ENCODE results near the gene CPPED1. TPM values are rescaled to one million over a fixed set of nuclear protein-coding genes. Genes with fewer than 3 reads are reported as not detected.

CPPED1 gene
- total RNA-seq, 1 donor: 40.0 TPM

DNA sequence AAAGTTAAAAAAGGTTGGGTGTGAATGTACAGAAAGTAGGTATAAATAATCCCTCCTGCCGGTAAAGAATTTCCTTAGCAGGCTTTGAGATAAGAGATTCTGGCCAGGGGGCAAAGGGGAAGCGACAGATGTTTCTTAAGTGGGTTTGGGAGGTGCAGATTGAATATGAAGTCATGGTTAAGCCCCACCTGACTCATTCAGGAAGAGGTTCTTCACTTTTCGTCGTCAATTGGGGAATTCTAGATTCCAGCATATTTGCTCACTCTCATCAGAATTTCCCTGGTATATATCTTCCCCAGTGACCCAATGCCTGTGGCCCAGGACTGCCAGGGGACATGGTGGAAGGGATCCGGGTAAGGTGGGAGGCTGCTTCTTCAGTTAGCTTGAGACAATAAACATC lies 127.8 kb downstream of the CPPED1 start:
- no peaks in the 10 kb centered on the region for H3K27me3 ChIP-seq (ENCODE audit: insufficient read depth, low read length)
- no peaks in the 10 kb centered on the region for H3K9me3 ChIP-seq (ENCODE audit: low read depth, low read length)
- H3K4me1 ChIP-seq (ENCODE audit: insufficient read depth, low read length): peaks cover 3% of the 10 kb centered on the region
- H3K4me3 ChIP-seq (ENCODE audit: low read length): no peak overlapping the region

DNA sequence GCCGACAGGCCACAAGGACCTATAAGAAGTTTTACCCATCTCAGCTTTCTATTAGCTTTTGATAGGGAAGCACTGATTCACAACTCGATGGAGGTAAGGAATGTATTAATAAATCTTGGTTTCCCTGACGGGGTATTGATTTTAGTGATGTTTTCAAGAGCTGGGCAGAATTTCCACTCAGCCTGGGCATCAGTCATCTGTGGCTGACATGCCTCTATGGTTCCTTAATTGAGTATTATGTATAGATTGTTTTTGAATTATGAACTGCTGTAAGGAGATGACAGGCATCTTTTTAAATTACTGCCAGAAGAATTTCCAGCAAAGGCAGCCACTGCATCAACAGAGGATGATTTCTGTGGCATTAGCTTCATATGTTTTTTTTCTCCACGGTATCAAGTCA lies 128.6 kb downstream of the CPPED1 start:
- no peak overlapping the region for H3K4me3 ChIP-seq (ENCODE audit: low read length)
- no peaks in the 10 kb centered on the region for H3K9me3 ChIP-seq (ENCODE audit: low read depth, low read length)
- H3K27me3 ChIP-seq (ENCODE audit: insufficient read depth, low read length): no peaks in the 10 kb centered on the region
- H3K4me1 ChIP-seq (ENCODE audit: insufficient read depth, low read length): peaks cover 3% of the 10 kb centered on the region

DNA sequence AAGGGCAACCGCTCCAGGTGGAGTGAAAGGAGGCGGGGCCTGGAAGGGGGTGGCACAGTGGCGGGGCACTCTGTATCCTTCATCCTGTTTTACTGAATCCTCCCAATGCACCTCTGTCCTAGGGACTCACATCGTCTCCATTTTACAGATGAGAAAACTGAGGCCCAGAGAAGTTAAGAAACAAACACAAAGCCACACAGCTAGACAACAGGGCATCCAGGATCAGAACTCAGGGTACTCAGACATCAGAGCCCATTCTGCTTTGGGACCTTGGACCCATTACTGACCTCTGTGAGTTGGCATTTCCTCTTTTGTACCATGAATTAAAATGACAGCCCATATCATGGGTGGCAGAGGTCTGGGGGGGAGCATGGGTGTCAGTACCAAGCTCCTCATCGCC lies 129.2 kb downstream of the CPPED1 start:
- Histone ChIP-seq H3K9me3 (ENCODE audit: low read depth, low read length) (no peaks in the 10 kb centered on the region), H3K4me1 (ENCODE audit: insufficient read depth, low read length) (peaks cover 3% of the 10 kb centered on the region), H3K27me3 (ENCODE audit: insufficient read depth, low read length) (no peaks in the 10 kb centered on the region), H3K4me3 (ENCODE audit: low read length) (no peak overlapping the region)

DNA sequence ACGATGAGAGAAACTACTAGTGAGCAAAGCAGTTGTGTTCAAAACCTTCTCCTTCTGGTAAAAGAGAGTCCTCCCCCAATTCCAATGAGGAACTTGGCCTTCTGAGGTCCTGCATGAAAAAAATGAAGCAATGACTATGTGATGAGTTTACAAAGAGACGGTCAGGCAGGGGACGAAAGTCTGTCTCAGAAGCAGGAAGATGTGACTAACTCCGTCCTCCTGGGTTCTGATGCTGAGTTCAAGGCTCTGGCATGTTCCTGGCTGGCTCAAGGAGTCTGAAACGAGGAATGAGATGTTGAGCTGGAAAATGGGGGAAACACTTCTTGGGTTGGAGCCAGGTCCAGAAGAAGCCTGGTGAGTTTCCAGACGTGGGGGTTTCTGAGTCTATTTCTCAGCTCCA lies 129.6 kb downstream of the CPPED1 start:
- peaks cover 3% of the 10 kb centered on the region for H3K4me1 ChIP-seq (ENCODE audit: insufficient read depth, low read length)
- H3K27me3 ChIP-seq (ENCODE audit: insufficient read depth, low read length): no peaks in the 10 kb centered on the region
- peaks cover 1% of the 10 kb centered on the region for H3K9me3 ChIP-seq (ENCODE audit: low read depth, low read length)
- no peak overlapping the region for H3K4me3 ChIP-seq (ENCODE audit: low read length)

DNA sequence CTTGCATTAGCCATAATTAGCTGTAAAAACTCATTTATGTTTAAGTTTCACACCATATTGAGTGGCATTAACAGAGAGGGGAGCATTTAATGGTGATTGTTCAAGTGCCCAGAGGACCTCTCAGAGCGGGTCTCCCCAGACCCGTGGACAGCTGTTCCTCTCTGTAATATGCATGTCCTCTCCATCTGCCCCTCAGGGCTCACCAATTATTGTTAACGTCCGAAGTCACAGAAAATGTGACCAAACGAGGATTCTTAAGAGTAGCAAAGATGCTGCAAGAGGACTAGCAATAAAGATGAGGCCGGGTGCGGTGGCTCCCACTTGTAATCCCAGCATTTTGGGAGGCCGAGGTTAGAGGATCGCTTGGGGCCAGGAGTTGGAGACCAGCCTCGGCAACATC lies 130.2 kb downstream of the CPPED1 start:
- Histone ChIP-seq H3K9me3 (ENCODE audit: low read depth, low read length) (peaks cover 7% of the 10 kb centered on the region), H3K4me3 (ENCODE audit: low read length) (no peak overlapping the region), H3K27me3 (ENCODE audit: insufficient read depth, low read length) (no peaks in the 10 kb centered on the region), H3K4me1 (ENCODE audit: insufficient read depth, low read length) (peaks cover 3% of the 10 kb centered on the region)

DNA sequence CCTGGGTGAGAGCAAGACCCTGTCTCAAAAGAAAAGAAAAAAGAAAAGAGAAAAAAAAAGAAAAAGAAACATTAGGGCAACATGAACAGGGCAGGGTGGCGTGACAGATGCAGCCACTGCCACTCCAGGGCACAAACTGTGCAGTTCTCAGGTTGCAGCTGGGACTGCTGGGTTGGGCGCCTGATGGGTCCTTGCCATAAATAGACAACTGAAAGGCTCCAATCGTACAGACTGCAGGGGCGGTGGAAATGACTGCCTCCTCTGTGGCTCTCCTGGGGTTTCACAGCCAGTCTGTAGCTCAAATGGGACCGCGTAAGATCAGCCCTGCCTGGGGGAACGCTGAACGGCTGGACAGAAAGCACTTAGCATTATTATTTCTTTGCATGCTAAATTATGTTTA lies 130.7 kb downstream of the CPPED1 start:
- no peak overlapping the region for H3K4me3 ChIP-seq (ENCODE audit: low read length)
- no peaks in the 10 kb centered on the region for H3K27me3 ChIP-seq (ENCODE audit: insufficient read depth, low read length)
- peaks cover 3% of the 10 kb centered on the region for H3K4me1 ChIP-seq (ENCODE audit: insufficient read depth, low read length)
- H3K9me3 ChIP-seq (ENCODE audit: low read depth, low read length): peaks cover 8% of the 10 kb centered on the region

DNA sequence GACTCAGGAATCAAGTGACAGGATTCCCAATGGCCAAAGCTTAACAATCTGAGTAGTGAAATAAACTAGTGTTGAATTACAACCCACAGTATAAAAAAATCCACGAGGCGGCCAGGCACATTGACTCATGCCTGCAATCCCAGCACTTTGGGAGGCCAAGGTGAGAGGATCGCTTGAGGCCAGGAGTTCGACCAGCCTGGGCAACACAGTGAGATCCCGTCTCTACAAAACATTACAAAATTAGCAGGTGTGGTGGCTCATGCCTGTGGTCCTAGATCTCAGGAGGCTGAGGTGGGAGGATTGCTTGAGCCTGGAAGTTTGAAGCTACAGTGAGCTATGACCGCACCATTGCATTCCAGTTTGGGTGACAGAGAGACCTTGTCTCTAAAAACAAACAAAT lies 133.8 kb downstream of the CPPED1 start:
- Histone ChIP-seq H3K27me3 (ENCODE audit: insufficient read depth, low read length) (no peaks in the 10 kb centered on the region), H3K9me3 (ENCODE audit: low read depth, low read length) (peaks cover 14% of the 10 kb centered on the region), H3K4me1 (ENCODE audit: insufficient read depth, low read length) (no peaks in the 10 kb centered on the region), H3K4me3 (ENCODE audit: low read length) (no peak overlapping the region)

DNA sequence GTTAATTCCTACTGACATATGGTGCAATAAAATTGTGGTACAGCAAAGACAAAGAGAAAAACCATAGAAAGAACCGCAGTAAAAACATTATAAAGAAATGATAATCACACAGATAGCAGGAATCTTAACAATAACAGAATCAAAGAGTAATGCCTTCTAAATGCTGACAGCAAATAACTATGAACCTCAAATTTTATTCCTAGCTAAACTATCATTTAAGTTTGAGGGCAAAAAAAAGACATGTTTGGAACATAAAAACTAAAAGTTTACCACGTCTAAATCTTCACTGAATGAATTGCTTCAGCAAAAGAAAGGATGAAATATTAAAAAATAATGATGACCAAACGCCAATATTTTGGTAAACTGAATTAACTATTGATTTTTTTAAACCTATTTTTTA lies 135.8 kb downstream of the CPPED1 start:
- no peak overlapping the region for H3K4me3 ChIP-seq (ENCODE audit: low read length)

DNA sequence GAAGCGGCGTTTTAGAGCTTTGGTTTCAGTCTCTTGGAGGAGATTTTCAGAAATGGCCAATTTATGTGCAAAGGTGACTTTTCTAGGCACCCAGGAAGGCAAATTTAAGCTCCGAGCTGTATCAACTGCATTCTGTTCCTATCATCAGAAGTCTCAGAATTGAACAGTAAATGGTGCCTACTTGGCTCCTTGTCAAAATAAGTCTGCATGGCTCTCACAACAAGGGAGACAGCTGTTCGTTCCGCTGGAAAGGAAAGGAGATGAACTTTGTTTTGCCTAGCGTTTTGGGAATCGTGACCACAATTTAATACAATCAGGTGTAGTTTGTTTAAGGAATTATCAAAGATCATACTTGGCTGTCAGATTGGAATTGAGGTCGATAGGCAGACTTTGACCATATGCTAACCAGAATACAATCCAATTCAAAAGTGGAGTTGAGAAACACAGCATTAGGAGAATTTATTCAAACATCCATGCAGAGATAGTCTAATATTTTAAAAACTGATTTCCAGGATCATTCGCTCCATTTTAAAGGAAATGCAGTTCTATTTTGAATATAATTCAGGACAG lies 139.4 kb downstream of the CPPED1 start:
- Histone ChIP-seq H3K4me3 (ENCODE audit: low read length) (no peak overlapping the region), H3K27me3 (ENCODE audit: insufficient read depth, low read length) (no peaks in the 10 kb centered on the region), H3K4me1 (ENCODE audit: insufficient read depth, low read length) (no peaks in the 10 kb centered on the region), H3K9me3 (ENCODE audit: low read depth, low read length) (peaks cover 14% of the 10 kb centered on the region)

More for the DNA sequence above, 135.8 kb downstream of the CPPED1 start:
- peaks cover 14% of the 10 kb centered on the region for H3K9me3 ChIP-seq (ENCODE audit: low read depth, low read length)
- no peaks in the 10 kb centered on the region for H3K27me3 ChIP-seq (ENCODE audit: insufficient read depth, low read length)
- no peaks in the 10 kb centered on the region for H3K4me1 ChIP-seq (ENCODE audit: insufficient read depth, low read length)

DNA sequence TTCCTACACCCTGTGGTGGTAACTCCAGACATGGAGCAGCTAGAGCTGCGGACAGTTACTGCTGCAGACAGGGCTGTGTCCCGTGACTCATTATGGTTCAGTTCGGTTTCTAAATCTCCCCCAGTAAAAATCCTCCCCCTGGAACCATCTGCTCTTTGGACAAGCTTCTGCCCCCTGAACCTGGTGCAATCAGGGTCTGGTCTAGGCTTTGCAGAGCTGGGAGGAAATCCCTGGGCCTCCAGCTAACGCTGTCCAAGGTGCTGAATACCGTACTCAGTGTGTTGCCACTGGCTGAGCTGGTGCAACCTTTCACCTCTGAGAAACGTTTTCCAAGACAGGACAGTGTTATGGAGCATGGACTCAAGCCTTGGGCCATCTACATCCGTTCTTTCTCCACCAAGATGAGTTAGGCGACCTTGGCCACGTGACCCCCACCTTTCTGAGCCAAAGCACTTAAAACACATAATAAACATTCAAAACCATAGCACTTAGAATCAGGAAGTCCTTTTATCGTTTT lies 142.0 kb downstream of the CPPED1 start:
- Histone ChIP-seq H3K4me1 (ENCODE audit: insufficient read depth, low read length) (no peaks in the 10 kb centered on the region), H3K9me3 (ENCODE audit: low read depth, low read length) (no peaks in the 10 kb centered on the region), H3K4me3 (ENCODE audit: low read length) (no peak overlapping the region), H3K27me3 (ENCODE audit: insufficient read depth, low read length) (no peaks in the 10 kb centered on the region)

DNA sequence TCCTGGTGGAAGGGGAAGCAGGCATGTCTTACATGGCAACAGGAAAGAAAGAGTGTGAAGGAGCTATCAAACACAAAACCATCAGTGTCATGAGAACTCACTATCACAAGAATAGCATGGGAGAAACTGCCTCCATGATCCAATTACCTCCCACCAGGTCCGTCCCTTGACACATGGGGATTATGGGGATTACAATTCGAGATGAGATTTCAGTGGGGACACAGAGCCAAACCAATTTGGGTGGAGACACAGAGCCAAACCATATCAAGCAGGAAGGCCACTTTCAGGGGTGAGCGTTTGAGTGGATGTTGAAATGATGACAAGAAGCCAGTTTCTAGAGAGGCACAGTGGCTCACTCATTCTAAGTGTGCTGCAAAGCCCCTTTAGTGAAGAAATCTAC lies 143.8 kb downstream of the CPPED1 start:
- no peaks in the 10 kb centered on the region for H3K27me3 ChIP-seq (ENCODE audit: insufficient read depth, low read length)

DNA sequence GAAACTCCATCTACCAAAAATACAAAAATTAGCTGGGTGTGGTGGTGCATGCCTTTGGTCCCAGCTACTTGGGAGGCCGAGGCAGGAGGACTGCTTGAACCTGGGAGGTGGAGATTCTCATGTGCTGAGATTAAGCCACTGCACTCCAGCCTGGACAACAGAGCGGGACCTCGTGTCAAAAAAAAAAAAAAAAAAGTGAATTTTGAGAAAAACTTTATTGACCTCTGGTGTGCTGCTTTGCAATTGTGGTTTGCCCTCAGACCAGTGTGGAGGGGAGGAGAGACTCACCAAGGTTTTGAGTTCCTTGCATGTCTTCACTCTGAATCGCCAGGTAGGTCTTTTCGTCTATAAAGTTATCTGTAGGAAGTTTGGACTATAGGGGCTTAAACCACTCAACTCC lies 145.2 kb downstream of the CPPED1 start:
- Histone ChIP-seq H3K4me1 (ENCODE audit: insufficient read depth, low read length) (no peaks in the 10 kb centered on the region), H3K9me3 (ENCODE audit: low read depth, low read length) (no peaks in the 10 kb centered on the region), H3K27me3 (ENCODE audit: insufficient read depth, low read length) (no peaks in the 10 kb centered on the region), H3K4me3 (ENCODE audit: low read length) (no peak overlapping the region)

More for the DNA sequence above, 143.8 kb downstream of the CPPED1 start:
- Histone ChIP-seq H3K9me3 (ENCODE audit: low read depth, low read length) (no peaks in the 10 kb centered on the region), H3K4me3 (ENCODE audit: low read length) (no peak overlapping the region), H3K4me1 (ENCODE audit: insufficient read depth, low read length) (no peaks in the 10 kb centered on the region)

DNA sequence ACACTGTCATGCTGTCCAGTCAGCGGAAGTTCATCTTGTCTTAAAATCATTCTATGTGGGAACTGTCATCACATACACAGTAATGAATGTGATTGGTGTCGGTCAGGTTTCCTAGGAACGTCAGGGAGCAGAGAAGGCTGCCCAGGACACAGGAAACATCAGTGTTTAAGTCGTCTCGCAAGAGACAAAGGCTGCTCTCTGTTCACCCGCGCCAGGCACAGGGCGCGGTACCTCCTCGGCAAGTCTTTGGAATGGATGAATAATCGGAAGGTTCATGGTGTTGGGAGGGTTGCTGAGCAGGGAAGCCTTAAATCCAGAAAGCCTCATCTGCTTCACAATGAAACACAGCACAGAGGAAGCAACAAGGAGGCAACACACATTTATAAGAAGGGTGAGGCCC lies 148.2 kb downstream of the CPPED1 start:
- Histone ChIP-seq H3K4me1 (ENCODE audit: insufficient read depth, low read length) (no peaks in the 10 kb centered on the region), H3K4me3 (ENCODE audit: low read length) (no peak overlapping the region), H3K9me3 (ENCODE audit: low read depth, low read length) (no peaks in the 10 kb centered on the region), H3K27me3 (ENCODE audit: insufficient read depth, low read length) (no peaks in the 10 kb centered on the region)

DNA sequence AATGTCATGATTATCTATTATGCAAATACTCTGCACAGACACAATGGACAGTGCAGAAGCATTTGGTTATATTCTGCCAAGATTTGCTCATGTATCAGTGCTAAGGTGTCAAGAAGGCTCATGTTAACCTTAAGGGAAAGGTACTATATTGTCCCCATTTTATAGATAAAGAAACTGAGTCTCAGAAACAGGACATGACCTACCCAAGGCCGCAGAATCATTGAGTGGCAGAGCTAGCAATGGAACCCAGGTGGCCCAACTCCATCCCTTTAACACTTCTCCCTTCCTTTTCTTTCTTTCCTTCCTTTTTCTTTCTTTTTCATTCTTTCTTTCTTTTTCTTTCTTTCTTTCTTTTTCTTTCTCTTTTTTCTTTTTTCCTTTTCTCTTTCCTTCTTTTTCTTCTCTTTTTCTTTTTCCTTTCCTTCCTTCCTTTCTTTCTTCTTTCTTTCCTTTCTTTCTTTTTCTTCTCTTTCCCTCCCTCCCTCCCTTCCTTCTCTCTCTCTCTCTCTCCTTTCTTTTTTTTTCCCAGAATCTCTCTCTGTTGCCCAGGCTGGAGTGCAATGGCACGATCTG lies 149.8 kb downstream of the CPPED1 start:
- H3K4me1 ChIP-seq (ENCODE audit: insufficient read depth, low read length): no peaks in the 10 kb centered on the region
- no peak overlapping the region for H3K4me3 ChIP-seq (ENCODE audit: low read length)
- H3K9me3 ChIP-seq (ENCODE audit: low read depth, low read length): no peaks in the 10 kb centered on the region
- H3K27me3 ChIP-seq (ENCODE audit: insufficient read depth, low read length): no peaks in the 10 kb centered on the region

DNA sequence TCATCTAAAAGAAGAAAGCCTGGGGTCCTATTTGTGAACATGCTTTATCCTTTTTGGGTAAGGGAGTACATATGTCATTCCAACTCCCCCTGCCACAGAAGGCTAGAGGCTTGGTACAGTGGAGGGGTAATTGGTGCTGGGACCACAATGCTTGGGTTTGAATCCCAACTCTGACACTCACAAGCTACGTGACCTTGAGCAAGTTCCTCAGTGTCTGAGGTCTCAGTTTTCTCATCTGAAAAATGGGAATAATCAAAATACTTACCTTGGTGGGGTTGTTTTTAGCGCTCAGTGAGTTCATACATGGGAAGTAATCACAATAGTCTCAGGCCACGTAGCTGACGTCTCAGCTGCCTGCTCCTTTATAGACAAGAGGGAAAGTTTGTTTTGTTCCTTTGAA lies 150.8 kb downstream of the CPPED1 start:
- no peak overlapping the region for H3K4me3 ChIP-seq (ENCODE audit: low read length)
- no peaks in the 10 kb centered on the region for H3K4me1 ChIP-seq (ENCODE audit: insufficient read depth, low read length)
- no peaks in the 10 kb centered on the region for H3K9me3 ChIP-seq (ENCODE audit: low read depth, low read length)
- H3K27me3 ChIP-seq (ENCODE audit: insufficient read depth, low read length): no peaks in the 10 kb centered on the region

Measured in mononuclear cell (primary cell).